ENCODE results near the gene FUNDC2. TPM values are rescaled to one million over a fixed set of nuclear protein-coding genes. Genes with fewer than 3 reads are reported as not detected.

FUNDC2 gene
- total RNA-seq, 2 donors from 2014 or later, result 43.7 to 51.8 TPM

DNA sequence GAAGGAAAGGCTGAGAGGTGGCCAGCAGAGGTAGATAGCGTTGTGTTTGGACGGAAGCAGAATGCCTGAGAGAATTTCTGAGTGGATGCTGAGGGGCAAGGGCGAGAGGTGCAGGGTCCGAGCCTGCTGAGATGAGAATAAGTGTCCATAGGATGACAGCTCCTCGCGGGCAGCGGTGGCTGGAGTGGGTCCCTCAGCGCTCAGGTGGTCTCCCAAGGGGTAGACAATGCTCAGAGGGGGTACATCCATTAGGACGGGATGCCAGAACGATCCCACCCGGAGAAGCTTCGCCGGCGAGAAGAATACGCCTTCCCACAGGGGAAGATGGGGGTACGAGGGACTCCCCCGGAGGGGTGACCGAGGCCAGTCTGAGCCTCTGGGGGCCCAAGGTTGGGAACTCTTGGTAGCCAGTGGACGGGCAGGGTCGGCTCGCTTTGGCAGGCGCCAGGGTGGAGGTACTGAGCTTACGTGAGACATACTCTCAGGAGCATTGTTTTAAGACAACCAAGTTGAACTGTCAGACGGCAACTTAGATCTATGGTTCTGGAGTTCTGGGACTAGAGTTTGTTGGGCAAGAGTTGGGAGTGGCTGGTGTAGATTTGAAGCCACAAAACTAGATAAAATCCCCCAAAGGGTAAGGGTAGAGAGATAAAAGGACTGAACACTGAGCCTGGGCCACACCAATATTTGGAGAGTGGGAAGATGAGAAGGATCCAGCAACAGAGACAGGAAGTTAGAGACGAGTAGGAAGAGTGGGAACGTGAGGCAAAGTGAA lies 60.5 kb downstream of the FUNDC2 start:
- no peak overlapping the region for H3K4me3 ChIP-seq
- DNase-seq (ENCODE audit: low spot score) (no peak), ATAC-seq (ENCODE audit: insufficient number of reproducible peaks, low FRiP score, low read depth) (no peak)
- TF ChIP-seq CTCF (IDR thresholded peaks at IDR 0.05), result no peak
- H3K9me3 ChIP-seq, result no peaks in the 10 kb centered on the region
- H3K4me1 ChIP-seq (ENCODE audit: control insufficient read depth in 1 of 2, low read depth in 2 of 2), result no peaks in the 10 kb centered on the region
- H3K27ac ChIP-seq, result no peak overlapping the region
- no peaks in the 10 kb centered on the region for H3K27me3 ChIP-seq (replicated peaks; ENCODE audit: insufficient read depth)
- no peaks in the 10 kb centered on the region for H3K36me3 ChIP-seq

GRCh38 chrX:155094468-155095061 lies 67.9 kb downstream of the FUNDC2 start:
- no peak for DNase-seq (ENCODE audit: low spot score)
- Histone ChIP-seq H3K4me3 (no peak overlapping the region), H3K9me3 (no peaks in the 10 kb centered on the region), H3K27ac (no peak overlapping the region), H3K36me3 (peaks cover 5% of the 10 kb centered on the region), H3K4me1 (ENCODE audit: control insufficient read depth in 1 of 2, low read depth in 2 of 2) (no peaks in the 10 kb centered on the region), H3K27me3 (replicated peaks; ENCODE audit: insufficient read depth) (no peaks in the 10 kb centered on the region)
- TF ChIP-seq CTCF (IDR thresholded peaks at IDR 0.05), result peak; percentile 52
- no peak for ATAC-seq (ENCODE audit: insufficient number of reproducible peaks, low FRiP score, low read depth)

DNA sequence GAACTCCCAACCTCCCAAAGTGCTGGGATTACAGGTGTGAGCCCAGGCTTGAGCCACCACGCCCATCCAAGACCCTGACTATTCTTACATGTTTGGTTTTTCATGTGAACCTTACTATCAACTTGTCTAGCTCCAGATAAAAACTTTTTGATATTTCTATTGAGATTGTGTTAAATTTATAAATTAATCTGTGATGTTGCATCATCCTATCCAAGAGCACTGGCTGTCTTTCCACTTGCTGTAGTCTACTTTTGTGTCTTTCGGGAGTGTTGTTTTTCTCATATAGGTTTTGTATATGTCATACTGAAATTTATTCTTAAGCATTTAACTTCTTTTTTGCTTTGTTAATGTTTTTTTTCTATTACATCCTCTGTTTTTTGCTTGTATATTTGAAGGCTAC lies 79.3 kb downstream of the FUNDC2 start:
- ATAC-seq (ENCODE audit: insufficient number of reproducible peaks, low FRiP score, low read depth) (no peak), DNase-seq (ENCODE audit: low spot score) (no peak)
- no peak for TF ChIP-seq CTCF (IDR thresholded peaks at IDR 0.05)
- Histone ChIP-seq H3K9me3 (no peaks in the 10 kb centered on the region), H3K36me3 (no peaks in the 10 kb centered on the region), H3K27me3 (replicated peaks; ENCODE audit: insufficient read depth) (no peaks in the 10 kb centered on the region), H3K4me1 (ENCODE audit: control insufficient read depth in 1 of 2, low read depth in 2 of 2) (no peaks in the 10 kb centered on the region), H3K27ac (no peak overlapping the region), H3K4me3 (no peak overlapping the region)

GRCh38 chrX:155108427-155108826 lies 81.8 kb downstream of the FUNDC2 start:
- Histone ChIP-seq H3K9me3 (no peaks in the 10 kb centered on the region), H3K4me3 (no peak overlapping the region), H3K36me3 (no peaks in the 10 kb centered on the region), H3K27me3 (replicated peaks; ENCODE audit: insufficient read depth) (no peaks in the 10 kb centered on the region), H3K4me1 (ENCODE audit: control insufficient read depth in 1 of 2, low read depth in 2 of 2) (no peaks in the 10 kb centered on the region), H3K27ac (no peak overlapping the region)
- TF ChIP-seq CTCF (IDR thresholded peaks at IDR 0.05), result no peak
- ATAC-seq (ENCODE audit: insufficient number of reproducible peaks, low FRiP score, low read depth), result no peak
- DNase-seq (ENCODE audit: low spot score), result no peak

Other genes with a start within 250 kb of the FUNDC2 start
- gene MPP1, start 221.4 kb upstream of the FUNDC2 start, total RNA-seq, result 10 to 100 TPM; 42.5 to 49.5 TPM
- gene SMIM9, start 192.2 kb upstream of the FUNDC2 start, total RNA-seq, result not detected
- 1 to 10 TPM; 2.2 to 8.3 TPM for gene F8A1, start 140.5 kb upstream of the FUNDC2 start, total RNA-seq
- gene F8, start 4.1 kb upstream of the FUNDC2 start, total RNA-seq, result 10 to 100 TPM in 1 of 2 donors, 1 to 10 TPM in 1; 7.7 to 18.1 TPM
- 10 to 100 TPM; 11.9 to 32.5 TPM for gene CMC4, start 44.3 kb downstream of the FUNDC2 start, total RNA-seq
- 10 to 100 TPM in 1 of 2 donors, 1 to 10 TPM in 1; 7.4 to 17.8 TPM for gene MTCP1, start 44.3 kb downstream of the FUNDC2 start, total RNA-seq
- gene BRCC3, start 44.7 kb downstream of the FUNDC2 start, total RNA-seq, result 10 to 100 TPM in 1 of 2 donors, 1 to 10 TPM in 1; 6.2 to 14.2 TPM
- gene VBP1, start 189.6 kb downstream of the FUNDC2 start, total RNA-seq, result 10 to 100 TPM; 15.0 to 25.9 TPM
- gene RAB39B, start 237.6 kb downstream of the FUNDC2 start, total RNA-seq, result under 1 TPM; 0.14 to 0.78 TPM

All from thoracic aorta (tissue), 2 donors.